GM12878 (cell line): ENCODE data around the gene LSAMP. TPM values are rescaled to one million over a fixed set of nuclear protein-coding genes. Genes with fewer than 3 reads are reported as not detected.

Experiments used
- ATAC-seq: fragments of 200-7000 bp; cut with Tn5 transposase; 3 replicates; pipeline ENCODE4 v1.9.1; 2020; ENCODE audit warnings: mild to moderate bottlenecking, moderate library complexity
- BruUV-seq: library from RNA; stranded (reverse); fragments of 400-500 nt; replicated peaks from 2 replicates; lab custom pipeline; 2021; lab: Mats Ljungman, UMichigan
- CTCF ChIA-PET: fragments of 300-600 bp; sonication (Branson Sonifier 250); formaldehyde crosslinking; extraction: SDS; loops from one replicate; lab custom pipeline; 2021; ENCODE audit warnings: inconsistent platforms; lab: Yijun Ruan, JAX
- POLR2A ChIA-PET: fragments of 350-600 bp; formaldehyde crosslinking; extraction: SDS; loops from one replicate; lab custom pipeline; 2021; ENCODE audit warnings: inconsistent platforms; lab: Charles Lee
- RAD21 ChIA-PET: fragments of 300-600 bp; sonication (Branson Sonifier 250); formaldehyde crosslinking; loops from one replicate; lab custom pipeline; 2023; ENCODE audit warnings: antibody characterized with exemption; ENCODE audit not compliant: unreplicated experiment; lab: Charles Lee
- SMC1A ChIA-PET: fragments of 300-600 bp; sonication (Branson Sonifier 250); formaldehyde crosslinking; loops from one replicate; lab custom pipeline; 2023; ENCODE audit not compliant: unreplicated experiment, uncharacterized antibody; lab: Charles Lee
- DNase-seq: peaks from one replicate; pipeline ENCODE4 v3.0.0-alpha.2; 2011; ENCODE audit warnings: low read depth, low spot score
- FAIRE-seq: peaks from 3 replicates; lab custom pipeline; 2011; peaks lifted over from hg19 to GRCh38; lab: Jason Lieb, UNC
- H2AFZ ChIP-seq: 2 replicates; pipeline ENCODE4 v1.6.0; 2011; ENCODE audit warnings: low read depth, low read length, control low read depth; ENCODE audit not compliant: control insufficient read depth
- H3K27ac ChIP-seq: 2 replicates; pipeline ENCODE4 v1.5.1; 2011; ENCODE audit warnings: control low read depth; ENCODE audit not compliant: control insufficient read depth, insufficient read depth
- H3K27me3 ChIP-seq, 2 experiments: replicated peaks in 1 of 2; 2 replicates each; pipeline versions ENCODE4 v1.6.0 to v1.6.1; 2011; ENCODE audit warnings: low read length in 1 of 2; ENCODE audit not compliant: control insufficient read depth in 2 of 2, insufficient read depth in 2 of 2
- H3K36me3 ChIP-seq, 2 experiments: 2 replicates each; pipeline ENCODE4 v1.5.1; 2011; ENCODE audit warnings: low read length in 1 of 2; ENCODE audit not compliant: control insufficient read depth in 2 of 2, insufficient read depth in 2 of 2
- H3K4me1 ChIP-seq: 2 replicates; pipeline ENCODE4 v1.6.1; 2011; ENCODE audit warnings: mild to moderate bottlenecking, low read length, moderate library complexity, mixed read lengths; ENCODE audit not compliant: control insufficient read depth, insufficient read depth
- H3K4me2 ChIP-seq: 2 replicates; pipeline ENCODE4 v1.6.0; 2011; ENCODE audit warnings: control low read depth; ENCODE audit not compliant: control insufficient read depth, insufficient read depth
- H3K4me3 ChIP-seq: fragments of 200-600 bp; sonication (generic); 2 replicates; pipeline ENCODE4 v1.5.1; 2016
- H3K79me2 ChIP-seq: 2 replicates; pipeline ENCODE4 v1.6.0; 2011; ENCODE audit warnings: low read length; ENCODE audit not compliant: control insufficient read depth, insufficient read depth
- H3K9ac ChIP-seq: 2 replicates; pipeline ENCODE4 v1.8.0; 2011; ENCODE audit warnings: low read length, control low read depth, mixed read lengths; ENCODE audit not compliant: control insufficient read depth, insufficient read depth
- H3K9me3 ChIP-seq: replicated peaks from 3 replicates; pipeline ENCODE4 v1.5.1; 2011; ENCODE audit warnings: mild to moderate bottlenecking, low read length; ENCODE audit not compliant: control insufficient read depth, insufficient read depth
- H4K20me1 ChIP-seq: 2 replicates; pipeline ENCODE4 v1.6.0; 2011; ENCODE audit not compliant: control insufficient read depth, insufficient read depth
- EED ChIP-seq: sonication (generic); IDR thresholded peaks from 2 replicates; pipeline ENCODE4 v1.6.1; 2016; ENCODE audit warnings: antibody characterized with exemption, low read depth
- EP300 ChIP-seq, 2 experiments: fragments of 150-350 bp in 1 of 2; IDR thresholded peaks; 2 replicates each; pipeline ENCODE4 v1.6.1; 2011 to 2012; ENCODE audit warnings: low read depth in 2 of 2, low read length in 2 of 2, borderline replicate concordance in 1 of 2, improper control_type of control experiment in 1 of 2, inconsistent platforms in 1 of 2; ENCODE audit not compliant: control insufficient read depth in 1 of 2
- GATAD2B ChIP-seq: fragments of 450-650 bp; conservative IDR thresholded peaks from 2 replicates; pipeline ENCODE4 v1.6.1; 2017; ENCODE audit warnings: low read depth, mild to moderate bottlenecking, moderate library complexity
- HDAC2 ChIP-seq: fragments of 200-600 bp; sonication (generic); IDR thresholded peaks from 2 replicates; pipeline ENCODE4 v1.6.1; 2017
- KLF5 ChIP-seq: fragments of 450-650 bp; IDR thresholded peaks from 2 replicates; pipeline ENCODE4 v1.6.1; 2014; ENCODE audit warnings: mild to moderate bottlenecking; ENCODE audit not compliant: partially characterized antibody
- NFYB ChIP-seq: IDR thresholded peaks from 2 replicates; pipeline ENCODE4 v1.6.1; 2011; ENCODE audit warnings: low read depth, mild to moderate bottlenecking, low read length, improper control_type of control experiment, moderate library complexity; ENCODE audit not compliant: insufficient read depth
- RUNX3 ChIP-seq: IDR thresholded peaks from 2 replicates; pipeline ENCODE4 v1.6.1; 2012; ENCODE audit warnings: low read length, inconsistent platforms
- STAT3 ChIP-seq: IDR thresholded peaks from 2 replicates; pipeline ENCODE4 v1.6.1; 2011; ENCODE audit warnings: low read depth, low read length, improper control_type of control experiment
- TBL1XR1 ChIP-seq: IDR thresholded peaks from 2 replicates; pipeline ENCODE4 v1.6.1; 2012; ENCODE audit warnings: low read depth, low read length, improper control_type of control experiment
- WGBS: methylation state at CpG from one replicate; pipeline ENCODE4 v1.1.6; 2016; ENCODE audit warnings: low lambda C conversion rate; ENCODE audit not compliant: insufficient replicate concordance, insufficient coverage; ENCODE audit errors: missing lambda C conversion rate; 5-methylcytosine and 5-hydroxymethylcytosine counted together
- in situ Hi-C: fragments of 300-500 bp; cut with MboI; formaldehyde crosslinking; loops from 9 replicates; pipeline ENCODE4 v1.14.3; 2018; ENCODE audit warnings: mixed read lengths
- intact Hi-C: fragments of 100-400 bp; cut with micrococcal nuclease; formaldehyde crosslinking; loops from one replicate; pipeline ENCODE4 v1.14.2; 2022; ENCODE audit not compliant: unreplicated experiment
- polyA plus RNA-seq, 11 experiments: library from polyadenylated mRNA; depleted of rRNA in 4 of 11; unstranded in 6 of 11; stranded (reverse) in 5 of 11; fragments of >200 nt; fragmentation: Nextera tagmentation in 4 of 11; fragmentation: Illumina TruSeq in 1 of 11; extraction: Ambion mirVana in 4 of 11; extraction: Trizol in 1 of 11; gene quantifications; 1 replicate in 1 of 11; 2 replicates in 10 of 11; pipeline versions ENCODE4 v1.2.1 to v1.2.3, GENCODE V29; 2011 to 2016; ENCODE audit warnings: inconsistent platforms in 2 of 11, missing spikeins in 2 of 11, low read depth in 1 of 11
- total RNA-seq, 4 experiments: library from RNA; depleted of rRNA in 3 of 4; stranded (reverse); fragments of >200 nt in 3 of 4; fragmentation: Illumina TruSeq in 1 of 4; extraction: Trizol in 1 of 4; gene quantifications; 2 replicates each; pipeline versions ENCODE4 v1.2.1 to v1.2.3, GENCODE V29; 2013 to 2021
- TF ChIP-seq, protein P1 (sequence below): IDR thresholded peaks from 2 replicates; pipeline ENCODE4 v1.6.1; 2012; ENCODE audit warnings: low read length, inconsistent platforms
- TF ChIP-seq, protein P2 (sequence below): IDR thresholded peaks from 2 replicates; pipeline ENCODE4 v1.6.1; 2011; ENCODE audit warnings: borderline replicate concordance, low read depth, mild to moderate bottlenecking, moderate library complexity, mixed read lengths, low read length; ENCODE audit not compliant: insufficient read depth; ENCODE audit errors: extremely low read length

LSAMP gene
- total and polyA plus RNA-seq, 10 of the 15 experiments (the other 5 are each of a cell fraction or from before 2014, with no cell fraction given), result 2.0 to 12.7 (median 6.5) TPM

DNA sequence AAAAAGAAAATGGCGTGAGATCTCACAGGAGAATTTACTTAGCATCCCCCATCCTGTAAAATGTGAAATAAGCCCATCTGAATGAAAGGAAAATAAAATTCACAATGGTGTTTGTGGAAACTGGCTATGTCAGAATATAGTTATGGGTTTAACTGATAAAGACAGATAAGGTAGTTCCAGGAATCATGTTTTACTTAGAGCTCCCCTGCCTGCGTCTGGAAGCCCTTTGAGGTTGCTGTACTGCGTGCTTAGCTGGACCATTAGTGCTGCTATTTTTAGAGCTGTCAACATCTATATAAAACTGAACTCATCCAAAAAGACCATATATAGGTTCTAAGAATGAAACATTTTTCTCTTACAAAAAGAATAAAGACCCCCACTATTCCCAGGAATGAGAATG is 130.8 kb downstream of the LSAMP start:
- H3K27ac ChIP-seq, result no peak overlapping the region
- no peak overlapping the region for H2AFZ ChIP-seq
- no peaks in the 10 kb centered on the region for H3K9me3 ChIP-seq
- intact Hi-C loops (no loop called here), in situ Hi-C loops (no loop called here)
- DNase-seq (no peak), ATAC-seq (no peak), FAIRE-seq (no peak)
- no TSS peak for BruUV-seq
- no peaks in the 10 kb centered on the region for H4K20me1 ChIP-seq
- H3K9ac ChIP-seq, result no peak overlapping the region
- H3K4me2 ChIP-seq, result no peak overlapping the region
- no peaks in the 10 kb centered on the region for H3K27me3 ChIP-seq
- RAD21 ChIA-PET, result interaction anchor here (1.1 to 1.3 kb wide), 2 partner anchors 9 to 24 kb away, joined by 3 to 4 read pairs; no protein-coding TSS in a partner anchor
- H3K36me3 ChIP-seq, result no peaks in the 10 kb centered on the region
- TF ChIP-seq HDAC2 (no peak), EED (no peak)
- SMC1A ChIA-PET, result interaction anchor here (0.5 to 1.7 kb wide), 4 partner anchors 9 to 165 kb away, joined by 3 to 7 read pairs (median 3); no protein-coding TSS in a partner anchor
- no peak overlapping the region for H3K4me3 ChIP-seq
- POLR2A ChIA-PET, result interaction anchor here (1.0 kb wide), 1 partner anchor 15 kb away, joined by 4 read pairs; no protein-coding TSS in a partner anchor
- 57% methylated on average over 3 of the region's 3 CpGs for WGBS
- no peaks in the 10 kb centered on the region for H3K79me2 ChIP-seq
- CTCF ChIA-PET, result interaction anchor here (0.9 kb wide), 1 partner anchor 9 kb away, joined by 3 read pairs; no protein-coding TSS in a partner anchor
- H3K4me1 ChIP-seq, result no peaks in the 10 kb centered on the region

GRCh38 chr3:116306720-116307119 is 138.6 kb downstream of the LSAMP start:
- SMC1A ChIA-PET, result interaction anchor here (1.2 to 1.7 kb wide), 3 partner anchors 22 to 152 kb away, joined by 3 to 4 read pairs (median 4); no protein-coding TSS in a partner anchor
- no peaks in the 10 kb centered on the region for H3K36me3 ChIP-seq

More at GRCh38 chr3:116306720-116307119, 138.6 kb downstream of the LSAMP start:
- Histone ChIP-seq H3K27me3 (no peaks in the 10 kb centered on the region), H3K79me2 (no peaks in the 10 kb centered on the region), H2AFZ (no peak overlapping the region), H3K9me3 (no peaks in the 10 kb centered on the region), H3K9ac (no peak overlapping the region), H3K4me2 (no peak overlapping the region), H3K27ac (no peak overlapping the region), H4K20me1 (no peaks in the 10 kb centered on the region), H3K4me1 (no peaks in the 10 kb centered on the region), H3K4me3 (no peak overlapping the region)
- ChIA-PET POLR2A (no interaction called here), CTCF (interaction anchor here (0.8 to 1.5 kb wide), 4 partner anchors 11 to 146 kb away, joined by 3 read pairs; no protein-coding TSS in a partner anchor), RAD21 (interaction anchor here (0.6 kb wide), 1 partner anchor 73 kb away, joined by 3 read pairs; no protein-coding TSS in a partner anchor)
- in situ Hi-C loops (no loop called here), intact Hi-C loops (no loop called here)
- ATAC-seq (no peak), DNase-seq (no peak), FAIRE-seq (no peak)
- TF ChIP-seq KLF5, result no peak
- TF ChIP-seq NFYB, result no peak
- no peak for TF ChIP-seq EP300 (IDR thresholded peaks at IDR 0.05; ENCODE audit: borderline replicate concordance in 1 of 2, control insufficient read depth in 1 of 2, low read depth in 2 of 2, low read length in 2 of 2)
- TF ChIP-seq STAT3, result no peak
- TF ChIP-seq, protein P1, sequence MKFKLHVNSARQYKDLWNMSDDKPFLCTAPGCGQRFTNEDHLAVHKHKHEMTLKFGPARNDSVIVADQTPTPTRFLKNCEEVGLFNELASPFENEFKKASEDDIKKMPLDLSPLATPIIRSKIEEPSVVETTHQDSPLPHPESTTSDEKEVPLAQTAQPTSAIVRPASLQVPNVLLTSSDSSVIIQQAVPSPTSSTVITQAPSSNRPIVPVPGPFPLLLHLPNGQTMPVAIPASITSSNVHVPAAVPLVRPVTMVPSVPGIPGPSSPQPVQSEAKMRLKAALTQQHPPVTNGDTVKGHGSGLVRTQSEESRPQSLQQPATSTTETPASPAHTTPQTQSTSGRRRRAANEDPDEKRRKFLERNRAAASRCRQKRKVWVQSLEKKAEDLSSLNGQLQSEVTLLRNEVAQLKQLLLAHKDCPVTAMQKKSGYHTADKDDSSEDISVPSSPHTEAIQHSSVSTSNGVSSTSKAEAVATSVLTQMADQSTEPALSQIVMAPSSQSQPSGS, result no peak
- no peak for TF ChIP-seq GATAD2B
- TF ChIP-seq, protein P2, sequence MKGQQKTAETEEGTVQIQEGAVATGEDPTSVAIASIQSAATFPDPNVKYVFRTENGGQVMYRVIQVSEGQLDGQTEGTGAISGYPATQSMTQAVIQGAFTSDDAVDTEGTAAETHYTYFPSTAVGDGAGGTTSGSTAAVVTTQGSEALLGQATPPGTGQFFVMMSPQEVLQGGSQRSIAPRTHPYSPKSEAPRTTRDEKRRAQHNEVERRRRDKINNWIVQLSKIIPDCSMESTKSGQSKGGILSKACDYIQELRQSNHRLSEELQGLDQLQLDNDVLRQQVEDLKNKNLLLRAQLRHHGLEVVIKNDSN, result no peak
- no peak for TF ChIP-seq TBL1XR1
- TF ChIP-seq RUNX3, result no peak
- no TSS peak for BruUV-seq
- WGBS, result 0% methylated on average over 2 of the region's 2 CpGs
